ENCODE results near the gene ZNF320. TPM values are rescaled to one million over a fixed set of nuclear protein-coding genes. Genes with fewer than 3 reads are reported as not detected.
"Not testable (repeated sequence)": the region's sequence is repeated elsewhere in the genome, so short reads cannot be mapped to it uniquely, and the experiment has no call there.

The ZNF320 gene
- total and polyA plus RNA-seq, 5 donors from 2014 or later, result 1.3 to 5.6 (median 1.9) TPM

- H3K27ac Mint-ChIP-seq, result peak overlapping the region; percentile 83 to 96 (median 92)
- peak overlapping the region; percentile 94 to 99 (median 96) for H3K4me3 Mint-ChIP-seq
- peak overlapping the region; percentile 74 for H3K27ac ChIP-seq (ENCODE audit: insufficient read depth, low read length, poor library complexity, severe bottlenecking)
- H3K4me3 ChIP-seq (ENCODE audit: low read depth, low read length), result peak overlapping the region; percentile 91
- peak; percentile 92 to 96 (median 92) for DNase-seq
- H3K27me3 ChIP-seq (ENCODE audit: control insufficient read depth, insufficient read depth, low read length), result no peaks in the 10 kb centered on the region
- peaks cover 13% of the 10 kb centered on the region for H3K4me1 ChIP-seq (ENCODE audit: control insufficient read depth, insufficient read depth, low read length, poor library complexity, severe bottlenecking)
- peaks cover 13 to 41% of the 10 kb centered on the region in 2 experiments for H3K9me3 ChIP-seq (ENCODE audit: control insufficient read depth in 2 of 2, low read length in 2 of 2)
- peaks cover 3 to 40% (median 12%) of the 10 kb centered on the region in 4 donors for H3K4me1 Mint-ChIP-seq
- H3K36me3 Mint-ChIP-seq, result peaks cover 8% of the 10 kb centered on the region
- peaks cover 1% of the 10 kb centered on the region for H3K36me3 ChIP-seq (ENCODE audit: control insufficient read depth, insufficient read depth, low read length)
- H3K9me3 Mint-ChIP-seq, result peaks cover 0 to 32% (median 19%) of the 10 kb centered on the region in 7 donors
- H3K27me3 Mint-ChIP-seq, result peaks cover 5% of the 10 kb centered on the region
- peak; percentile 99 to 100 for ATAC-seq (ENCODE audit: low read depth in 2 of 2)
These were observed 45.1 kb upstream of the ZNF320 start for GRCh38 chr19:52942386-52943133.

- H3K4me3 ChIP-seq (ENCODE audit: low read depth, low read length), result peak overlapping the region; percentile 91
- ATAC-seq (ENCODE audit: low read depth in 2 of 2) (peak in 1 of 2 donors; percentile 12), DNase-seq (peak in 2 of 3 donors; percentile 6 to 40)
- Mint-ChIP-seq H3K9me3 (peaks cover 0 to 30% (median 19%) of the 10 kb centered on the region in 7 donors), H3K27ac (peak overlapping the region; percentile 92 to 99 (median 96)), H3K27me3 (peaks cover 5% of the 10 kb centered on the region), H3K4me3 (peak overlapping the region; percentile 94 to 99 (median 96)), H3K4me1 (peaks cover 3 to 45% (median 12%) of the 10 kb centered on the region in 4 donors), H3K36me3 (peaks cover 9% of the 10 kb centered on the region)
- peaks cover 4% of the 10 kb centered on the region for H3K36me3 ChIP-seq (ENCODE audit: control insufficient read depth, insufficient read depth, low read length)
- peak overlapping the region; percentile 74 for H3K27ac ChIP-seq (ENCODE audit: insufficient read depth, low read length, poor library complexity, severe bottlenecking)
- H3K27me3 ChIP-seq (ENCODE audit: control insufficient read depth, insufficient read depth, low read length), result no peaks in the 10 kb centered on the region
- peaks cover 8 to 42% of the 10 kb centered on the region in 2 experiments for H3K9me3 ChIP-seq (ENCODE audit: control insufficient read depth in 2 of 2, low read length in 2 of 2)
- H3K4me1 ChIP-seq (ENCODE audit: control insufficient read depth, insufficient read depth, low read length, poor library complexity, severe bottlenecking), result peaks cover 13% of the 10 kb centered on the region
These were observed 44.5 kb upstream of the ZNF320 start for GRCh38 chr19:52941941-52942385.

DNA sequence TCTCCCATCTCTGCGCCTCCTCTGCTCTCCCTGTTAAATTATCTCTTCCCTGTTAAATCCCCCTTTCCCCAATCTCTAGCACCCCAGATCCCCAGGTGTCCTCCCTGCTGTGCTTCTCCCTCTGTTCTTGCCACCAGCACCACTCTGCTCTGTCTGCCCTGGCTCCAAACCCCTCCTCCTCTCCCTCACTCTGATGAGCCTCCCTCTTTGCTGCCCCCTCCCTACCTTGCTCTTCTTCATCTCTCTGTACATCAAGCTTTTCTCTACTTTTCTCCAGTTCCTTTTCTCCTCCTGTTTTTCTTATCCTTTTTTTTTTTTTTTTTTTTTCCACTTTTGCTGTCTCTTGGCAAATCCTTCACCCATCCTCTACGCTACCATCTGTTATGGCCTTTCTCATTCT is 44.1 kb upstream of the ZNF320 start:
- Mint-ChIP-seq H3K9me3 (peaks cover 0 to 30% (median 20%) of the 10 kb centered on the region in 7 donors), H3K36me3 (peaks cover 13% of the 10 kb centered on the region)
- peak overlapping the region; percentile 74 for H3K27ac ChIP-seq (ENCODE audit: insufficient read depth, low read length, poor library complexity, severe bottlenecking)

DNA sequence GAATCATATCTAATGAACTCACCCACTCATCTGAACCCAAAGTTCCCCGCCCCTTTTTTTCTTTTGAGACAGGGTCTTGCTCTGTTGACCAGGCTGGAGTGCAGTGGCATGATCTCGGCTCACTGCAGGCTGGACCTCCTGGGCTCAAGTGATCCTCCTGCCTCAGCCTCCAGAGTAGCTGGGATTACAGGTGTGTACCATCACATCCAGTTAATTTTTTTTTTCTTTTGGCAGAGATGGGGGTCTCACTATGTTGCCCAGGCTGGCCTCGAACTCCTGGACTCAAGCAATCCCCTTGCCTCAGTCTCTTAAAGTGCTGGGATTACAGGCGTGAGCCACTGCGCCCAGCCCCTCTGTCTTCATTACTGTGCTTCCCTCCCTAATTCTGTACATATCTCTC is 43.5 kb upstream of the ZNF320 start:
- not testable (repeated sequence) for ATAC-seq (ENCODE audit: low read depth in 2 of 2); H3K27ac ChIP-seq (ENCODE audit: insufficient read depth, low read length, poor library complexity, severe bottlenecking); H3K27me3 ChIP-seq (ENCODE audit: control insufficient read depth, insufficient read depth, low read length); H3K27me3 Mint-ChIP-seq; DNase-seq; H3K36me3 ChIP-seq (ENCODE audit: control insufficient read depth, insufficient read depth, low read length)
- H3K9me3 Mint-ChIP-seq, result peaks cover 0 to 35% (median 18%) of the 10 kb centered on the region in 7 donors
- peak overlapping the region; percentile 92 to 99 (median 96) for H3K27ac Mint-ChIP-seq
- Histone ChIP-seq H3K4me1 (ENCODE audit: control insufficient read depth, insufficient read depth, low read length, poor library complexity, severe bottlenecking) (peaks cover 13% of the 10 kb centered on the region), H3K4me3 (ENCODE audit: low read depth, low read length) (peak overlapping the region; percentile 19), H3K9me3 (ENCODE audit: control insufficient read depth in 2 of 2, low read length in 2 of 2) (peaks cover 11 to 42% of the 10 kb centered on the region in 2 experiments)
- peak overlapping the region; percentile 94 to 99 (median 96) for H3K4me3 Mint-ChIP-seq
- peaks cover 3 to 53% (median 12%) of the 10 kb centered on the region in 4 donors for H3K4me1 Mint-ChIP-seq
- H3K36me3 Mint-ChIP-seq, result peaks cover 20% of the 10 kb centered on the region

More for the DNA sequence above, 44.1 kb upstream of the ZNF320 start:
- Histone ChIP-seq H3K4me1 (ENCODE audit: control insufficient read depth, insufficient read depth, low read length, poor library complexity, severe bottlenecking) (peaks cover 13% of the 10 kb centered on the region), H3K4me3 (ENCODE audit: low read depth, low read length) (peak overlapping the region; percentile 91), H3K9me3 (ENCODE audit: control insufficient read depth in 2 of 2, low read length in 2 of 2) (peaks cover 7 to 42% of the 10 kb centered on the region in 2 experiments)
- Mint-ChIP-seq H3K27ac (peak overlapping the region; percentile 92 to 99 (median 96)), H3K4me3 (peak overlapping the region; percentile 94 to 99 (median 96)), H3K4me1 (peaks cover 3 to 47% (median 12%) of the 10 kb centered on the region in 4 donors)
- H3K27me3 Mint-ChIP-seq; ATAC-seq (ENCODE audit: low read depth in 2 of 2); H3K27me3 ChIP-seq (ENCODE audit: control insufficient read depth, insufficient read depth, low read length); H3K36me3 ChIP-seq (ENCODE audit: control insufficient read depth, insufficient read depth, low read length); DNase-seq: not testable (repeated sequence)

DNA sequence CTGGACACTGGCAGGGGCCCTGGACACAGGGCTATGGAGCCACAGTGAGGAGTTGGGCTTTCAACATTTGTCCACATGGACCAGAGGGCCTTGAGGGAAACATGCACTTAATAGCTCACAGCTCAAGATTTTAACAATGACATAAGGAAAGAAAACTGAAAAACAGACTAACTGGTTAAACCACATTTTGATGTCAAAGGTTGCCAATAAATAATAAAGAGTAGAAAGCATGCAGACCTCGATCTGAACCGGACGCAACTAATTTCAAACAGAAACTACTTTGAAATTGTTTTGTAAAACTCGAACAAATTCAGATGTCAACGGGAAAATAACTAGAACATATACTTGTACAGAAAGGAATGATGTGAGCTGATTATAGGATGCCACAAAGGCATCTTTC is 41.3 kb upstream of the ZNF320 start:
- H3K36me3 ChIP-seq (ENCODE audit: control insufficient read depth, insufficient read depth, low read length), result peaks cover 12% of the 10 kb centered on the region
- peak overlapping the region; percentile 32 for H3K4me3 ChIP-seq (ENCODE audit: low read depth, low read length)
- peak overlapping the region; percentile 1 for H3K27ac ChIP-seq (ENCODE audit: insufficient read depth, low read length, poor library complexity, severe bottlenecking)
- H3K4me1 ChIP-seq (ENCODE audit: control insufficient read depth, insufficient read depth, low read length, poor library complexity, severe bottlenecking), result peaks cover 13% of the 10 kb centered on the region
- Mint-ChIP-seq H3K9me3 (peaks cover 0 to 43% (median 12%) of the 10 kb centered on the region in 7 donors), H3K36me3 (peaks cover 25% of the 10 kb centered on the region), H3K4me1 (peaks cover 3 to 54% (median 12%) of the 10 kb centered on the region in 4 donors), H3K27ac (peak overlapping the region in 2 of 3 donors; percentile 38 to 71), H3K4me3 (peak overlapping the region in 2 of 4 donors; percentile 18 to 69), H3K27me3 (peaks cover 5% of the 10 kb centered on the region)
- peaks cover 10 to 57% of the 10 kb centered on the region in 2 experiments for H3K9me3 ChIP-seq (ENCODE audit: control insufficient read depth in 2 of 2, low read length in 2 of 2)
- H3K27me3 ChIP-seq (ENCODE audit: control insufficient read depth, insufficient read depth, low read length), result no peaks in the 10 kb centered on the region
- DNase-seq, result no peak
- no peak for ATAC-seq (ENCODE audit: low read depth in 2 of 2)

DNA sequence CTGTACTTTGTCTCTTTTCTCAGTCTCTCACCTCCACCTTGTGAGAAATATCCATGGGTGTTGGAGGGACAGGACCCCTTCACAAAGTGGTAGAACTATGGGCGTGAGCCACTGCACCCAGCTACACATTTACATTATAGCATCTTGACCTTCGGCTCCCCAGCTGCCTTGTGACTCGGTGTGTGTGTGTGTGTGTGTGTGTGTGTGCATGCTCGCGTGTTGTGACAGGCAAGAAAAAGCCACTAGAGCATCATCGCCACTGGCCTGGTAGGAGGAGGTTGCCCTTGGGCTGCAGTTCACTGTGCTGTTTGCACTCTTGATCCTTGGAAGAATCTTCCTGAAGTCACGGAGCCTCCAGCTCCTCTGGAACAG is 39.5 kb upstream of the ZNF320 start:
- peaks cover 7% of the 10 kb centered on the region for H3K27me3 Mint-ChIP-seq
- peak overlapping the region in 1 of 4 donors; percentile 56 for H3K4me3 Mint-ChIP-seq
- H3K4me1 ChIP-seq (ENCODE audit: control insufficient read depth, insufficient read depth, low read length, poor library complexity, severe bottlenecking), result peaks cover 4% of the 10 kb centered on the region
- peaks cover 3 to 52% (median 9%) of the 10 kb centered on the region in 4 donors for H3K4me1 Mint-ChIP-seq
- H3K9me3 ChIP-seq (ENCODE audit: control insufficient read depth in 2 of 2, low read length in 2 of 2), result peaks cover 12 to 71% of the 10 kb centered on the region in 2 experiments
- no peak overlapping the region for H3K4me3 ChIP-seq (ENCODE audit: low read depth, low read length)
- no peak overlapping the region for H3K27ac ChIP-seq (ENCODE audit: insufficient read depth, low read length, poor library complexity, severe bottlenecking)
- no peak overlapping the region for H3K27ac Mint-ChIP-seq
- H3K27me3 ChIP-seq (ENCODE audit: control insufficient read depth, insufficient read depth, low read length), result no peaks in the 10 kb centered on the region
- ATAC-seq (ENCODE audit: low read depth in 2 of 2) (no peak), DNase-seq (no peak)
- H3K36me3 Mint-ChIP-seq, result peaks cover 34% of the 10 kb centered on the region
- H3K9me3 Mint-ChIP-seq, result peaks cover 0 to 45% (median 12%) of the 10 kb centered on the region in 7 donors
- H3K36me3 ChIP-seq (ENCODE audit: control insufficient read depth, insufficient read depth, low read length), result peaks cover 12% of the 10 kb centered on the region

DNA sequence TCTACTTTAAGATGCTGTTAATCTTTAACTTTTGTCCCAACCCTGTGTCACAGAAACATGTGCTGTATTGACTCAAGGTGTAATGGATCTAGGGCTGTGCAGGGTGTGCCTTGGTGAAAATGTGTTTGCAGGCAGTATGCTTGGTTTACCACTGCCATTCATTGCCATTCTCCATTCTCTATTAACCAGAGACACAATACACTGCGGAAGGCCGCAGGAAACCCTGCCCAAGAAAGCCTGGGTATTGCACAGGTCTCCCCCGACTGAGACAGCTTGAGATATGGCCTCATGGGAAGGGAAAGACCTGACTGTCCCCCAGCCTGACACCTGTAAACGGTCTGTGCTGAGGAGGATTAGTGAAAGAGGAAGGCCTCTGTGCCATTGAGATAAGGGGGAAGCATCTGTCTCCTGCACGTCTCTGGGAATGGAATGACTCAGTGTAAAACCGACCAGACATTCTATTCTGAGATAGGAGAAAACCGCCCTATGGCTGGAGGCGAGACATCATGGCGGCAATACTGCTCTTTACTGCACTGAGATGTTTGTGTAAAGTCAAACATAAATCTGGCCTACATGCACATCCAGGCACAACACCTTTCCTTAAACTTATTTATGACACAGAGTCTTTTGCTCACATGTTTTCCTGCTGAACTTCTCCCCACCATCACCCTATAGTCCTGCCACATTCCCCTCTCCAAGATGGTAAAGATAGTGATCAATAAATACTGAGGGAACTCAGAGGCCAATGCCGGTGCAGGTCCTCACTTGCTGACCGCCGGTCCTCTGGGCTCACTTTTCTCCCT is 38.9 kb upstream of the ZNF320 start:
- Mint-ChIP-seq H3K4me3 (peak overlapping the region in 1 of 4 donors; percentile 56), H3K27ac (peak overlapping the region in 1 of 3 donors; percentile 25), H3K4me1 (peaks cover 0 to 46% (median 4%) of the 10 kb centered on the region in 4 donors), H3K9me3 (peaks cover 0 to 40% (median 9%) of the 10 kb centered on the region in 7 donors), H3K27me3 (peaks cover 5% of the 10 kb centered on the region), H3K36me3 (peaks cover 36% of the 10 kb centered on the region)
- H3K27me3 ChIP-seq (ENCODE audit: control insufficient read depth, insufficient read depth, low read length), result no peaks in the 10 kb centered on the region
- no peak overlapping the region for H3K27ac ChIP-seq (ENCODE audit: insufficient read depth, low read length, poor library complexity, severe bottlenecking)
- no peak for DNase-seq
- peaks cover 12 to 71% of the 10 kb centered on the region in 2 experiments for H3K9me3 ChIP-seq (ENCODE audit: control insufficient read depth in 2 of 2, low read length in 2 of 2)
- H3K36me3 ChIP-seq (ENCODE audit: control insufficient read depth, insufficient read depth, low read length), result peaks cover 12% of the 10 kb centered on the region
- no peak for ATAC-seq (ENCODE audit: low read depth in 2 of 2)
- H3K4me3 ChIP-seq (ENCODE audit: low read depth, low read length), result no peak overlapping the region
- H3K4me1 ChIP-seq (ENCODE audit: control insufficient read depth, insufficient read depth, low read length, poor library complexity, severe bottlenecking), result peaks cover 4% of the 10 kb centered on the region

Measured in CD4-positive, CD25-positive, alpha-beta regulatory T cell (primary cell).